KMS-11 (cell line): Measurements from ENCODE around the gene COL23A1.

Experiments
- H2AFZ ChIP-seq: fragments of 200-600 bp; sonication (generic); 2 replicates; pipeline ENCODE4 v1.6.1; 2016; ENCODE audit warnings: antibody characterized with exemption, mixed run types, low read depth
- H3K27ac ChIP-seq: fragments of 200-600 bp; sonication (generic); 2 replicates; pipeline ENCODE4 v1.6.1; 2016; ENCODE audit warnings: mild to moderate bottlenecking, mixed run types
- H3K27me3 ChIP-seq: fragments of 200-600 bp; sonication (generic); 2 replicates; pipeline ENCODE4 v1.6.1; 2017; ENCODE audit warnings: mild to moderate bottlenecking, low read depth, mixed run types, moderate library complexity; ENCODE audit not compliant: insufficient read depth
- H3K36me3 ChIP-seq: fragments of 200-600 bp; sonication (generic); 2 replicates; pipeline ENCODE4 v1.6.1; 2017; ENCODE audit warnings: mild to moderate bottlenecking, mixed run types; ENCODE audit not compliant: insufficient read depth
- H3K4me1 ChIP-seq: fragments of 200-600 bp; sonication (generic); 2 replicates; pipeline ENCODE4 v1.6.1; 2016; ENCODE audit warnings: mild to moderate bottlenecking, low read depth, mixed run types; ENCODE audit not compliant: poor library complexity, severe bottlenecking
- H3K4me2 ChIP-seq: fragments of 200-600 bp; sonication (generic); 2 replicates; pipeline ENCODE4 v1.7.0; 2016; ENCODE audit warnings: mild to moderate bottlenecking, mixed run types
- H3K4me3 ChIP-seq: fragments of 200-600 bp; sonication (generic); IDR thresholded peaks from 2 replicates; pipeline ENCODE4 v1.6.1; 2017; ENCODE audit warnings: low read depth, low read length, mixed read lengths; ENCODE audit not compliant: insufficient read depth
- H3K79me2 ChIP-seq: fragments of 200-600 bp; sonication (generic); 2 replicates; pipeline ENCODE4 v1.6.1; 2016; ENCODE audit warnings: low read depth, mixed run types; ENCODE audit not compliant: insufficient read depth
- H3K9ac ChIP-seq: fragments of 200-600 bp; sonication (generic); 2 replicates; pipeline ENCODE4 v1.6.1; 2016; ENCODE audit warnings: mild to moderate bottlenecking, mixed run types
- H4K20me1 ChIP-seq: fragments of 200-600 bp; sonication (generic); 2 replicates; pipeline ENCODE4 v1.6.1; 2016; ENCODE audit warnings: mild to moderate bottlenecking, mixed run types; ENCODE audit not compliant: insufficient read depth
- TF ChIP-seq, protein P1 (sequence below): fragments of 200-600 bp; sonication (generic); conservative IDR thresholded peaks from 2 replicates; pipeline ENCODE4 v1.6.1; 2017; ENCODE audit warnings: low read depth, mild to moderate bottlenecking, antibody characterized with exemption, low read length, moderate library complexity, mixed read lengths

COL23A1 gene

DNA sequence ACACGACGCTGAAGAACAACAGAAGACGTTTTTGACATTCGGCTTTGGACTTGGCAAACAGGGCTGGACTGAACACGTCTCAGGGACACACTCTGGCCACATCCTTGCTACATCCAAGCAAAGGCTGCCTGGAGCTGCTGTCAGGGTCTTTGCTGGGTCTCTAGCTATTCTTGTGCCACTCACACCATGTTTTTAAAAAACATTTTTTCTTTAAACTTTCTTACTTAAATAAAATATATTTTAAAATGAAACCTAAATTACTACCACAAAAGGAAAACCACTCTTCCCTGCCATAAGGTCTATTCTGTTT, 229.3 kb downstream of the COL23A1 start:
- Histone ChIP-seq H3K9ac (no peak overlapping the region), H3K4me1 (no peaks in the 10 kb centered on the region), H3K79me2 (no peaks in the 10 kb centered on the region), H2AFZ (no peak overlapping the region), H3K4me2 (no peak overlapping the region), H3K27ac (no peak overlapping the region), H3K4me3 (no peak overlapping the region), H3K36me3 (no peaks in the 10 kb centered on the region), H4K20me1 (no peaks in the 10 kb centered on the region), H3K27me3 (peaks cover 4% of the 10 kb centered on the region; the same call in 1 of the 2 replicates)
- TF ChIP-seq, protein P1, sequence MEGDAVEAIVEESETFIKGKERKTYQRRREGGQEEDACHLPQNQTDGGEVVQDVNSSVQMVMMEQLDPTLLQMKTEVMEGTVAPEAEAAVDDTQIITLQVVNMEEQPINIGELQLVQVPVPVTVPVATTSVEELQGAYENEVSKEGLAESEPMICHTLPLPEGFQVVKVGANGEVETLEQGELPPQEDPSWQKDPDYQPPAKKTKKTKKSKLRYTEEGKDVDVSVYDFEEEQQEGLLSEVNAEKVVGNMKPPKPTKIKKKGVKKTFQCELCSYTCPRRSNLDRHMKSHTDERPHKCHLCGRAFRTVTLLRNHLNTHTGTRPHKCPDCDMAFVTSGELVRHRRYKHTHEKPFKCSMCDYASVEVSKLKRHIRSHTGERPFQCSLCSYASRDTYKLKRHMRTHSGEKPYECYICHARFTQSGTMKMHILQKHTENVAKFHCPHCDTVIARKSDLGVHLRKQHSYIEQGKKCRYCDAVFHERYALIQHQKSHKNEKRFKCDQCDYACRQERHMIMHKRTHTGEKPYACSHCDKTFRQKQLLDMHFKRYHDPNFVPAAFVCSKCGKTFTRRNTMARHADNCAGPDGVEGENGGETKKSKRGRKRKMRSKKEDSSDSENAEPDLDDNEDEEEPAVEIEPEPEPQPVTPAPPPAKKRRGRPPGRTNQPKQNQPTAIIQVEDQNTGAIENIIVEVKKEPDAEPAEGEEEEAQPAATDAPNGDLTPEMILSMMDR, result no peak

DNA sequence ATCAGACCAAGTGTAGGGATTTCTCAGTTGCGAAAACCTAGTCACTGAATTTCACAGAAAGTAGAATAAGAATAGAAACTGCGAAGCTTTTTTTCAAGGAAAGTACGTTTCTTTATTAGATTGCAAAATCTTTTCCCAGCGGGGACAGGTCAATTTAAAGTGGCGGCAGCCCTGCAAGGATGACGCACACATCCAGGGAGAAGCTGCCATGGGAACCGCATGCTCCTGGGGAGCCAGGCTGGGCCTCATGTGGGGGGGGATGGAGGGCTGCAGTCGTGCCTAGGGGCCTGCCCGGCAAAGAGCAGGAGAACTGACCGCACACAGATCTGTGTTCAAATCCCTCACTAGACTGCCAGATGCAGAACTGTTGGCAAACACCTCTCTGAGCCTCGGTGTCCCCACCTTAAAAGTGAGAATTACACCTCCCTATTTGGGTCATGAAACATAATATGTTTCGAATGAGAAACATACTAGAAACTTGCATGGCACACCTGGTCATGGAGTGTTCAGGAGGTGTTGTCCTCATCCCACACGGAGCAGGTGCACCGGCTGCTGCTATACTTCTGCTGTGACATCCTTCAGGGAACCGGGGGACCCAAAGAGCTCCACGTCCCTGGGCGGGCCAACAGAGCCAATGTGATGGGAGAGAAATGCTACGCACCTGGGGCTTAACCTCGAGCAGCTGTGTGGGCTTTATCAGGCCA, 229.8 kb downstream of the COL23A1 start:
- Histone ChIP-seq H4K20me1 (no peaks in the 10 kb centered on the region), H3K9ac (no peak overlapping the region), H3K79me2 (no peaks in the 10 kb centered on the region), H3K27me3 (peaks cover 4% of the 10 kb centered on the region; the same call in 1 of the 2 replicates), H3K4me3 (no peak overlapping the region), H3K4me1 (no peaks in the 10 kb centered on the region), H3K36me3 (no peaks in the 10 kb centered on the region), H3K27ac (no peak overlapping the region), H2AFZ (no peak overlapping the region), H3K4me2 (no peak overlapping the region)
- TF ChIP-seq, protein P1, result no peak

DNA sequence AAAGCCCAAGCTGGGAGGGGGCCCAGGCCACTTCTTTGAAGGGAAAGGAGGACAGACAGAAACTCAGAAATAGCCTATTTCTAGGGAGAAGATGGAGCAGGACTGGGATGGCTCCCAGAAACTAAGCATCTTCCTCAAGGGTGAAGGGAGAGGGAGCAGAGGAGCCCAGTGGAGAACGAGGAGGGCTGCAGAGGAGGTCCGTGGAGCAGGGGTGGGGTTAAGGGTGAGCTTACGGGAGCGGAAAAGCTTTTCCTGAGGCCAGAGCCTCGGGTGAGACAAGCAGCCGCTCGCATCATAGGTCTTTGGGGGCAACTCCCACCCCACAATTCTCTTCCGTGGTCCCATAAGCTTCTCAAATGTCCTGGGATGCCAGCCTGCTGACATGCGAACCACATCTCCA, 230.5 kb downstream of the COL23A1 start:
- Histone ChIP-seq H3K9ac (no peak overlapping the region), H3K27me3 (peaks cover 4% of the 10 kb centered on the region; the same call in 1 of the 2 replicates), H3K27ac (no peak overlapping the region), H3K4me1 (no peaks in the 10 kb centered on the region), H3K36me3 (no peaks in the 10 kb centered on the region), H2AFZ (no peak overlapping the region), H3K79me2 (no peaks in the 10 kb centered on the region), H3K4me3 (no peak overlapping the region), H3K4me2 (no peak overlapping the region), H4K20me1 (no peaks in the 10 kb centered on the region)
- TF ChIP-seq, protein P1, result no peak

DNA sequence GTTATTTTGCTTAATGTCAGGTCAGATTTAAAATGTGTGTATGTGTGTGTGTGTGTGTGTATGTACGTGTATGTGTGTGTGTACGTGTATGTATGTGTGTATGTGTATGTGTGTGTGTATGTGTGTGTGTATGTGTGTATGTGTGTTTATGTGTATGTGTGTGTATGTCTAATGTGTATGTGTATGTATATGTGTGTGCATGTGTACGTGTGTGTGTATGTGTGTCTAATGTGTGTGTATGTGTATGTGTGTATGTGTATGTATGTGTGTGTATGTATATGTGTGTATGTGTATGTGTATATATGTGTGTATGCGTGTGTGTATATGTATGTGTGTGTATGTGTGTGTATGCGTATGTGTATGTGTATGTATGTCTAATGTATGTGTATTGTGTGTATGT, 232.5 kb downstream of the COL23A1 start:
- no peak overlapping the region for H3K9ac ChIP-seq
- H3K4me2 ChIP-seq, result no peak overlapping the region
- no peak overlapping the region for H3K27ac ChIP-seq
- TF ChIP-seq, protein P1, result no peak
- no peaks in the 10 kb centered on the region for H4K20me1 ChIP-seq
- H2AFZ ChIP-seq, result no peak overlapping the region
- H3K36me3 ChIP-seq, result no peaks in the 10 kb centered on the region
- no peaks in the 10 kb centered on the region for H3K4me1 ChIP-seq
- peaks cover 4% of the 10 kb centered on the region; the same call in 1 of the 2 replicates for H3K27me3 ChIP-seq
- no peaks in the 10 kb centered on the region for H3K79me2 ChIP-seq
- H3K4me3 ChIP-seq, result no peak overlapping the region
